Coronary artery (tissue), 2 donors: ENCODE results near the gene TRPV5.

Experiments used
- DNase-seq: peaks from one replicate; pipeline ENCODE4 v3.0.0-alpha.2; 2017; ENCODE audit warnings: low spot score
- H3K27ac ChIP-seq, 2 donors: fragments of 200-600 bp; sonication (generic); one replicate each; pipeline ENCODE4 v1.5.1; 2016 to 2019
- H3K4me3 ChIP-seq: fragments of 200-600 bp; sonication (generic); 2 replicates; pipeline ENCODE4 v1.5.1; 2016; ENCODE audit warnings: mild to moderate bottlenecking, moderate library complexity
- CTCF ChIP-seq: fragments of 200-600 bp; sonication (generic); IDR thresholded peaks from one replicate; pipeline ENCODE4 v1.5.1; 2019; ENCODE audit warnings: antibody characterized with exemption

Gene TRPV5

GRCh38 chr7:142868986-142869415 lies 64.5 kb downstream of the TRPV5 start:
- no peak for TF ChIP-seq CTCF
- DNase-seq: no peak
- Histone ChIP-seq H3K4me3 (no peak overlapping the region), H3K27ac (no peak overlapping the region)

- no peak for TF ChIP-seq CTCF
- no peak overlapping the region for H3K4me3 ChIP-seq
- no peak for DNase-seq
- no peak overlapping the region for H3K27ac ChIP-seq
These were observed 65.2 kb downstream of the TRPV5 start for GRCh38 chr7:142868188-142868985.

- Histone ChIP-seq H3K4me3 (no peak overlapping the region), H3K27ac (no peak overlapping the region)
- no peak for TF ChIP-seq CTCF
- no peak for DNase-seq
These were observed 66.0 kb downstream of the TRPV5 start for GRCh38 chr7:142867398-142868187.

GRCh38 chr7:142867097-142867378 lies 66.5 kb downstream of the TRPV5 start:
- no peak overlapping the region for H3K4me3 ChIP-seq

GRCh38 chr7:142866361-142867096 lies 67.0 kb downstream of the TRPV5 start:
- no peak overlapping the region for H3K27ac ChIP-seq
- TF ChIP-seq CTCF: peak; percentile 13
- no peak for DNase-seq
- no peak overlapping the region for H3K4me3 ChIP-seq

More at GRCh38 chr7:142867097-142867378, 66.5 kb downstream of the TRPV5 start:
- no peak for DNase-seq
- TF ChIP-seq CTCF: no peak
- H3K27ac ChIP-seq: no peak overlapping the region

- Histone ChIP-seq H3K27ac (no peak overlapping the region), H3K4me3 (no peak overlapping the region)
- DNase-seq: no peak
- no peak for TF ChIP-seq CTCF
These were observed 67.8 kb downstream of the TRPV5 start for GRCh38 chr7:142865766-142866165.
